Brain pericyte (primary cell): ENCODE measurements around the gene RO60.
A peak's percentile ranks its signal among the peaks of the same experiment; 100 is the strongest.
"Not testable (repeated sequence)": the region's sequence is repeated elsewhere in the genome, so short reads cannot be mapped to it uniquely, and the experiment has no call there.

Experiments used
- DNase-seq: peaks from one replicate; pipeline ENCODE4 v3.0.0-alpha.2; 2012; ENCODE audit warnings: low read depth, low spot score

RO60 gene

GRCh38 chr1:193059282-193060114 lies at the start of gene RO60, which contains the start of gene UCHL5:
Gene RO60 (plus strand): TSS chr1:193059612. CDS start chr1:193069055, 9,443 bp downstream.
Gene UCHL5 (minus strand): TSS chr1:193059360. CDS start chr1:193059260, 100 bp downstream.
- DNase-seq = peak; percentile 95

DNA sequence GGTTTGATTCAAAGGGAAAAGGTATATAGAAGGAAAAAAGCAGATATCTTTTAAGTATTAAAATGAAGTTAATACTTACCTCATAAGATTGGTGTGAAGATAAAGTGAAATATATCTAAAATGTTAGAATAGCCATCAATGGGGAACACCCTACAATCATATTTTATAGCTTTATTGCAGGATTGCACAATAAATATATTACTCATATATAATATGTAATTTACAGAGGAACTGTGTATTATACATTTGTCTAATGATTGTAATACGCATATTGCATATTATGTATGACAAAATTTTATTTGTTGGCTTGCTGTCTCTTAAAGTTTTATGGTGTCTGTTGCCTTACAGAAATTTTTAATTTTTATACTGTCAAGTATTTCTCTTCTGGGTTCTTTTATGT lies 48.0 kb upstream of the RO60 start:
- no peak for DNase-seq

GRCh38 chr1:193013005-193013404 lies 46.4 kb upstream of the RO60 start:
- no peak for DNase-seq

- no peak for DNase-seq
These were observed 45.7 kb upstream of the RO60 start for GRCh38 chr1:193013707-193014106.

- DNase-seq = no peak
These were observed 45.0 kb upstream of the RO60 start for GRCh38 chr1:193014400-193014799.

DNA sequence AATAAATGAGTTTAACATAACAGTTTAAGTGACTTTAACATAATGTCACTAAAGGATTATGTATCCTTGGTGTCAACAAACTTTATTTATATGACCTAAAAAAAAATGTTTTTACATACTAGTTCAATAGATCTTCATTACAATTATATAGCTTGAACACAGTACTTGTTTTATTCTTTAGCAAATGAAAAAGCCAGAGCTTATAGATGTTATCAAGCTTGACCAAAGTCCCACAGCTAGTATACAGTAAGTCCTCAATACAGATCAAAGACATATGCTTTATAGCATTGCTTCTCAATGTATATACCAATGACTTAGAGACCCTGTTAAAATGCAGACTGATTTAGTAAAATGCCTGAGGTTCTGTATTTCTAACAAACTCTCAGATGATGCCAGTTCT lies 42.6 kb upstream of the RO60 start:
- no peak for DNase-seq

GRCh38 chr1:193019442-193020026 lies 39.9 kb upstream of the RO60 start:
- DNase-seq = peak; percentile 13

GRCh38 chr1:193025218-193025617 lies 34.2 kb upstream of the RO60 start:
- DNase-seq = no peak

GRCh38 chr1:193030280-193030679 lies 29.1 kb upstream of the RO60 start:
- no peak for DNase-seq

DNA sequence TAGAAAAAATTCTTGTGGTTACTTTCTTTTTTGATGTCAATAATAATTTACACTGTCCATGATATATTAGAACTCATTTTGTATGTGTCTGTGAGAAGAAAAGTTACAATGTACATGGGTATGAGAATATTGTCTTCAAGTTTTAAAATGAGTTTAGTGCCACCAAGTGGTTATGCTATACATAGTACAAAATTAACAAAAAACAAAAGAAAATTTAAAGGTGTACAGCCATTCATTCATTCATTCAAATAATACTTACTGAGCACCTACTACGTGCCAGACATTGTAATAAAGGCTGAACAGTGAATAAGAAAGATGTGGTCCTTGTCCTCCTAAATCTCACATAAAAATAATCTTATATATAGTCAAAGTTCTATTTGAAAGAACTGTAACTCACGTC lies 28.0 kb upstream of the RO60 start:
- DNase-seq = no peak

DNA sequence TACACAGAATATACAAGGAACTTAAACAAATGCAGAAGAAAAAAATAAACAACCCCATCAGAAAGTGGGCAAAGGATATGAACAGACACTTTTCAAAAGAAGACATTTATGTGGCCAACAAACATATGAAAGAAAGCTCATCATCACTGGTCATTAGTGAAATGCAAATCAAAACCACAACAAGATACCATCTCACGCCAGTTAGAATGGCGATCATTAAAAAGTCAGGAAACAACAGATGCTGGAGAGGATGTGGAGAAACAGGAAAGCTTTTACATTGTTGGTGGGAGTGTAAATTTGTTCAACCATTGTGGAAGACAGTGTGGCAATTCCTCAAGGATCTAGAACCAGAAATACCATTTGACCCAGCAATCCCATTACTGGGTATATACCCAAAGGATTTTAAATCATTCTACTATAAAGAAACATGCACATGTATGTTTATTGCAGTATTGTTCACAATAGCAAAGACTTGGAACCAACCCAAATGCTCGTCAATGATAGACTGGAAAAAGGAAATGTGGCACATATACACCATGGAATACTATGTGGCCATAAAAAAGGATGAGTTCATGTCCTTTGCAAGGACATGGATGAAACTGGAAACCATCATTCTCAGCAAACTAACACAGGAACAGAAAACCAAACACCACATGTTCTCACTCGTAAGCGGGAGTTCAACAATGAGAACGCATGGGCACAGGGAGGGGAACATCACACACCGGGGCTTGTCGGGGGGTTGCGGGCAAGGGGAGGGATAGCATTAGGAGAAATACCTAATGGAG lies 26.6 kb upstream of the RO60 start:
- not testable (repeated sequence) for DNase-seq

GRCh38 chr1:193033610-193034009 lies 25.8 kb upstream of the RO60 start:
- DNase-seq = no peak

DNA sequence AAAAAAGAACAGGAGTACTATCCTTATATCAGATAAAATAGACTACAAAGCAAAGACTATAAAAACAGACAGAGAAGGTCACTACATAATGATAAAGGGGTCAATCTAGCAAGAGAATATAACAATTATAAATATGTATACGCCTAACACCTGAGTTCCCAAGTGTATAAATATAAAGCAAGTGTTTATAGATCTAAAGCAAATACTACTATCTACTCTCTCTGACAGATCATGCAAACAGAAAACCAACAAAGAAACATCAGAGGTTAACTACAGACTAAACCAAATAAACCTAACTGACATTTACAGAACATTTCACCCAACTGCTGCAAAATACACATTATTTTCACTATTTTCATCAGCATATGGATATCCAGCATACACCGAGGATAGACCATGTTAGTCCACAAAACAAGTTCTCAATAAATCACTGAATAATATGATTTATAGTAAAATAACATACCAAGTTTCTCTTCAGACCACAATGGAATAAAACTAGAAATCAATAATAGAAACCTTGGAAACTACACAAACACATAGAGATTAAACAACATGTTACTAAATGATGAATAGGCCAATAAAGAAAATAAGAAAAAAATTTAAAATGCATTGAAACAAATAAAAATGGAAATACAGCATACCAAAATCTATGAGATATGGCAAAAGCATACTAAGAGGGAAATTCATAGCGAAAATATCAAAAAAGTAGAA lies 22.9 kb upstream of the RO60 start:
- no peak for DNase-seq

GRCh38 chr1:193040011-193040410 lies 19.4 kb upstream of the RO60 start:
- DNase-seq = no peak

DNA sequence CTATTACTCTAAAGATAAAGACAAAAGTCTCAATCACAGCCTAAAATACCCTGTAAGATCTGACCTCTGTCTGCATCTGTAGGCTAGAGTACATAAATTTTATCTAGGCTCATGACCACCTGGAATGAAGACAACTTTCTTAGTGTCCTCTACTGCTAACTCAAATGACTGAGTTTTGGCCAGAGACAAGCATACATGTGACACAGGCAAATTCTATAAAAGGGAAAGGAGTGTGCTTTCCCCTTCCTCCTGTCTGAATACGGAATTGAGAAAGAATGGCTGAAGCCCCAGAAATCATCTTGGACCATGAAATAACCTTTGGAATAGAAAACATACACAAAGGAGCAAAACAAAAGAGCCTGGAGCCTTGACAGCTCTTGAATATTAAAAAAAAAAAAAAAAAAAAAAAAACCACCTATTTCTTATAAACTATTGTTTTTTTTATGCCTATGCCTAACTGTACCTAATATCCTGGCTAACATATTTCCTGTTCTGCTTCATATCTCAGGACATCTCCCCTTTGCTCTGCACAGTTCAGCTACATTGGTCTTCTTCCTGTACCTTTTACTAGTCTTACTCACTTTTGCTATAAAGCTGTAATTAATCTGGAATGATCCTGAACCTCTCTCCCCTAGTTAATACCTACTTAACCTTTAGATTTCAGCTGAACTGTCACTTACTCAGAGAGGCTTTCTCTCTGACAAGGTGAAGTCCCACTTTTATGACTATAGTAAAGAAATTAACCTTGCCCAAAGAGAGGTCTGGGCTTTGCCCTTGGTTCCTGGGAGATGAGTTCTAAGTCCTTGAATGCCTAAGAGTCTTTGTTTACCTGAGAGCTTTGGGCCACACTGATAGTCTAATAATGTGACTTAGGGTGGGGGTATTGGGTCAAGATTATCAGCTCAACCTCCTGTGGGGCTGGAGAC lies 16.4 kb upstream of the RO60 start:
- DNase-seq = no peak

- DNase-seq = not testable (repeated sequence)
These were observed 10.5 kb upstream of the RO60 start for GRCh38 chr1:193048913-193049312.

GRCh38 chr1:193054169-193054675 lies 5.2 kb upstream of the RO60 start:
- no peak for DNase-seq

DNA sequence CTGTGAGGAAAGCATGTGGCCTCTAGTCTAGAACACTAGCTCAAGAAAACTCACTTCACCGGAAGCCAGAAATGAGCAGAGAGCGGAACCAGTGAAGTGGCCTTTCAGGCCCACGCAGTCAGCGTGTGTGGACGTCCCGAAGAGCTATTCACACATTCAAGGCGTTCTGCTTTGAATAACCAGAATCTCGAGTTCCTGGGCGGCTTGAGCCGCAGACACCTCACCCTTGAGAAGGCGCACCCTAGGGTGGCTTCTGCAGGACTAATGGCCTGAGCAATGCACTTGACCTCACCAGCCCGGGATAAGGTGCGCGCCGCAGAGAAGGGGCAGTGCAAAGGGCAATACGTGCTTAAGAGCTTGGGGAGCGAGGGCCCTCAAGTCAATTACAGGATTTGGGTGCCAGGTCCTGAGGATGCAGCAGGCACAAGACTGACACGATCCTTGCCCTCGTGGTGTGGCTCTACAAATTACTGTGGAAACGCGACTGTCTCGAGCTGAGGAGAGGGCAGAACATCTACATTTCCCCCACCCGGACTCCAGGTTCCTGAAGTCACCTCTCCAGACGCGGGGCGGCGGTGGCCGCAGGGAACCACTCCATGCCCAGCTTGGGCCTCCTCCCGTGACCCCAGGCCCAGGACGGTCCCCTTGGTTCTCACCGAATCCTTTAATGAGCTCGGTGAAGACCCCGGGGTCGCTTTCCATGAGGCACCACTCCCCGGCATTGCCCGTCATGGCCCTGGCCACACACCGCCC lies 707 bp upstream of the RO60 start:
- DNase-seq = no peak

DNA sequence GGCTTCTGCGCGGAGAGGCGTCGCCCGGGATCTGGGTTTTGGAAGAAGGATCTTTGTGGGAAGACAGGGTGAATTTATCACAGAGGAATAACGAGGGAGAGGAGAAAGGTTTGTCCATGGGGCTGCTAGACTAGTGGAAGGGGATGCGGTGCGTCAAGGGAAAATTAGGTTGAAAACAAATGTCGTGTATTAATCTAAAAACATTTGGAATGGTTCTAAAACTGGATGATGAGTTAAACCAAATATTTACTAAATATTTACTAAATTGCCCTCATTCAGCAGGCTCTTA lies 647 bp downstream of the RO60 start:
- no peak for DNase-seq

DNA sequence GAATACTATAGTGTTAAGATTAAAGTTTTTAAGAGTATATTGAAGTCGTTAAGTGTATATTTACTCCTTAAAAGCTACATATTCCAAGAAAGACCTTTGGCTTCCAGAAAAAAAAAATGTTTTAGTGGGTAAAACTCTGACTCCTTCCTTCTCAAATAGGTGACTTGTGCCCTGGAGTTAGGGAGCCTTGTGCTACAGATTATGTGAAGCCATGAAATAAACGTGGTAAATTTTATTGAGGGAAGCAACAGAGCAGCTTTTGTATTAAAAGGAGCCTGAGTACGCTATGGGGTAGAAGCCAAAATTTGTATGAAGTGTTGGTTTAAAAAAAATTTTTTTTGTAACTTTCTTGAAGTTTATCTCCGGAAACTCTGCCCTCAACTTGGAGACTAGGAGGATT lies 994 bp downstream of the RO60 start:
- DNase-seq = no peak
